Activated B cell treated with CpG ODN at 0.5 μM for 24 hours (primary cell): ENCODE results near the gene TRPV4. TPM values are rescaled to one million over a fixed set of nuclear protein-coding genes. Genes with fewer than 3 reads are reported as not detected.

ENCODE experiments used
- ATAC-seq: fragments of 200-7000 bp; cut with Tn5 transposase; one replicate; pipeline ENCODE4 v1.10.0; 2021; ENCODE audit warnings: low read depth, mild to moderate bottlenecking, moderate library complexity
- CTCF ChIA-PET: fragments of 350-600 bp; sonication (Branson Sonifier 250); formaldehyde crosslinking; loops from one replicate; lab custom pipeline; 2021; ENCODE audit warnings: antibody characterized with exemption; lab: Charles Lee
- POLR2A ChIA-PET: fragments of 350-600 bp; sonication (Branson Sonifier 250); formaldehyde crosslinking; loops from one replicate; lab custom pipeline; 2021; ENCODE audit warnings: antibody characterized with exemption; lab: Charles Lee
- DNase-seq: peaks from one replicate; pipeline ENCODE4 v3.0.0; 2022
- H3K27ac Mint-ChIP-seq: one replicate; pipeline ENCODE4 v1.8.0; 2020; ENCODE audit warnings: mixed read lengths
- H3K27me3 Mint-ChIP-seq: one replicate; pipeline ENCODE4 v1.8.0; 2021; ENCODE audit warnings: mixed read lengths
- H3K36me3 Mint-ChIP-seq: one replicate; pipeline ENCODE4 v1.8.0; 2021; ENCODE audit warnings: low read depth, mixed read lengths
- H3K4me1 Mint-ChIP-seq: one replicate; pipeline ENCODE4 v1.8.0; 2021; ENCODE audit warnings: mixed read lengths
- H3K4me3 Mint-ChIP-seq: one replicate; pipeline ENCODE4 v1.8.0; 2020; ENCODE audit warnings: mild to moderate bottlenecking, mixed read lengths
- H3K9me3 Mint-ChIP-seq: one replicate; pipeline ENCODE4 v1.8.0; 2020; ENCODE audit warnings: mixed read lengths
- CTCF ChIP-seq: fragments of 200-600 bp; IDR thresholded peaks from one replicate; pipeline ENCODE4 v1.8.0; 2022; ENCODE audit warnings: antibody characterized with exemption, mild to moderate bottlenecking
- intact Hi-C: fragments of 100-400 bp; cut with micrococcal nuclease; formaldehyde crosslinking; loops from one replicate; pipeline ENCODE4 v1.15.1; 2024
- total RNA-seq: library from RNA; stranded (reverse); gene quantifications from 2 replicates; pipeline ENCODE4 v1.2.3, GENCODE V29; 2022

The TRPV4 gene
- total RNA-seq, 1 donor from 2014 or later: not detected

- Mint-ChIP-seq H3K4me3 (no peak overlapping the region), H3K4me1 (no peaks in the 10 kb centered on the region)
- POLR2A ChIA-PET: no interaction called here
Measured at GRCh38 chr12:109764123-109764522, 69.1 kb downstream of the TRPV4 start.

GRCh38 chr12:109763201-109763841 lies 69.9 kb downstream of the TRPV4 start:
- TF ChIP-seq CTCF: no peak
- ChIA-PET CTCF (interaction anchor here (0.7 kb wide), 1 partner anchor 1062 kb away, joined by 3 read pairs; no protein-coding TSS in a partner anchor), POLR2A (no interaction called here)
- H3K27ac Mint-ChIP-seq: no peak overlapping the region
- intact Hi-C loops: no loop called here
- no peaks in the 10 kb centered on the region for H3K36me3 Mint-ChIP-seq
- no peak overlapping the region for H3K4me3 Mint-ChIP-seq
- H3K4me1 Mint-ChIP-seq: no peaks in the 10 kb centered on the region
- ATAC-seq: no peak
- peak; percentile 0 for DNase-seq
- no peaks in the 10 kb centered on the region for H3K27me3 Mint-ChIP-seq
- peaks cover 4% of the 10 kb centered on the region for H3K9me3 Mint-ChIP-seq

More at GRCh38 chr12:109764123-109764522, 69.1 kb downstream of the TRPV4 start:
- intact Hi-C loops: no loop called here
- no peak overlapping the region for H3K27ac Mint-ChIP-seq
- CTCF ChIA-PET: no interaction called here
- H3K36me3 Mint-ChIP-seq: no peaks in the 10 kb centered on the region
- no peak for DNase-seq
- peaks cover 4% of the 10 kb centered on the region for H3K9me3 Mint-ChIP-seq
- TF ChIP-seq CTCF: no peak
- no peak for ATAC-seq
- no peaks in the 10 kb centered on the region for H3K27me3 Mint-ChIP-seq

- ChIA-PET POLR2A (no interaction called here), CTCF (interaction anchor here (0.7 kb wide), 1 partner anchor 1063 kb away, joined by 3 read pairs; no protein-coding TSS in a partner anchor)
- Mint-ChIP-seq H3K27ac (no peak overlapping the region), H3K27me3 (no peaks in the 10 kb centered on the region), H3K4me1 (no peaks in the 10 kb centered on the region), H3K4me3 (no peak overlapping the region), H3K36me3 (no peaks in the 10 kb centered on the region), H3K9me3 (peaks cover 4% of the 10 kb centered on the region)
- intact Hi-C loops: no loop called here
- ATAC-seq (no peak), DNase-seq (peak; percentile 7)
- TF ChIP-seq CTCF: no peak
Measured at GRCh38 chr12:109762673-109763191, 70.5 kb downstream of the TRPV4 start.

- ChIA-PET POLR2A (no interaction called here), CTCF (no interaction called here)
- Mint-ChIP-seq H3K4me3 (no peak overlapping the region), H3K36me3 (no peaks in the 10 kb centered on the region), H3K4me1 (no peaks in the 10 kb centered on the region), H3K27me3 (no peaks in the 10 kb centered on the region), H3K27ac (no peak overlapping the region), H3K9me3 (peaks cover 9% of the 10 kb centered on the region)
- DNase-seq (peak; percentile 7), ATAC-seq (no peak)
- TF ChIP-seq CTCF: no peak
- intact Hi-C loops: no loop called here
Measured at GRCh38 chr12:109762071-109762672, 71.0 kb downstream of the TRPV4 start.
